K562 (cell line): ENCODE results near the gene PDZD2. TPM values are rescaled to one million over a fixed set of nuclear protein-coding genes. Genes with fewer than 3 reads are reported as not detected.

Source experiments
- ATAC-seq: fragments of 200-7000 bp; cut with Tn5 transposase; 3 replicates; pipeline ENCODE4 v1.9.1; 2020; ENCODE audit warnings: moderate library complexity
- BruUV-seq: library from RNA; stranded (reverse); fragments of 400-500 nt; replicated peaks from 2 replicates; lab custom pipeline; 2021; lab: Mats Ljungman, UMichigan
- CTCF ChIA-PET: fragments of 300-600 bp; formaldehyde crosslinking; extraction: SDS; loops from one replicate; lab custom pipeline; 2021; ENCODE audit warnings: low intra/inter-chr PET ratio; lab: Yijun Ruan, JAX
- POLR2A ChIA-PET: fragments of 300-600, 350-650 bp; sonication (Branson Sonifier 250); formaldehyde crosslinking; extraction: SDS; loops from one replicate; lab custom pipeline; 2021; ENCODE audit warnings: antibody characterized with exemption, inconsistent platforms; lab: Yijun Ruan, JAX
- DNase-seq, 4 experiments: peaks; one replicate each; pipeline versions ENCODE4 v3.0.0 to v3.0.0-alpha.2; 2011 to 2018; ENCODE audit warnings: low spot score in 3 of 4, mixed read lengths in 3 of 4; ENCODE audit errors: extremely low read depth in 1 of 4
- FAIRE-seq: peaks from 2 replicates; lab custom pipeline; 2011; peaks lifted over from hg19 to GRCh38; lab: Jason Lieb, UNC
- H2AFZ ChIP-seq: 2 replicates; pipeline ENCODE4 v1.6.0; 2011; ENCODE audit warnings: low read depth, low read length, control low read depth, inconsistent platforms
- H3K27ac ChIP-seq: fragments of 200-600 bp; 3 replicates; pipeline ENCODE4 v1.8.0; 2011; ENCODE audit warnings: low read depth, mild to moderate bottlenecking, control low read depth, inconsistent platforms, low read length, moderate library complexity, mixed read lengths; ENCODE audit errors: extremely low read depth
- H3K27me3 ChIP-seq, 2 experiments: fragments of 300-600 bp in 1 of 2; 2 replicates in 1 of 2; 3 replicates in 1 of 2; pipeline versions ENCODE4 v1.6.0 to v1.8.0; 2011; ENCODE audit warnings: inconsistent platforms in 2 of 2, low read length in 2 of 2, mild to moderate bottlenecking in 1 of 2, mixed read lengths in 1 of 2, moderate library complexity in 1 of 2; ENCODE audit not compliant: control insufficient read depth in 2 of 2, insufficient read depth in 2 of 2
- H3K36me3 ChIP-seq: fragments of 300-600 bp; 3 replicates; pipeline ENCODE4 v1.8.0; 2011; ENCODE audit warnings: mild to moderate bottlenecking, low read length, inconsistent platforms; ENCODE audit not compliant: control insufficient read depth, insufficient read depth
- H3K4me1 ChIP-seq, 2 experiments: fragments of 200-600 bp in 1 of 2; replicated peaks in 1 of 2; 2 replicates in 1 of 2; 3 replicates in 1 of 2; pipeline versions ENCODE4 v1.5.1 to v1.8.0; 2011; ENCODE audit warnings: inconsistent platforms in 2 of 2, low read length in 2 of 2, mild to moderate bottlenecking in 1 of 2, mixed read lengths in 1 of 2, moderate library complexity in 1 of 2; ENCODE audit not compliant: control insufficient read depth in 2 of 2, insufficient read depth in 2 of 2
- H3K4me2 ChIP-seq: 2 replicates; pipeline ENCODE4 v1.6.1; 2011; ENCODE audit warnings: low read length, control low read depth, inconsistent platforms, mixed read lengths; ENCODE audit not compliant: insufficient read depth
- H3K4me3 ChIP-seq: fragments of 200-600 bp; sonication (generic), shearing (Covaris generic); 2 replicates; pipeline ENCODE4 v1.5.1; 2016; ENCODE audit warnings: control low read depth, inconsistent platforms
- H3K79me2 ChIP-seq: fragments of 200-600 bp; 3 replicates; pipeline ENCODE4 v1.8.0; 2011; ENCODE audit warnings: low read length, inconsistent platforms; ENCODE audit not compliant: control insufficient read depth, insufficient read depth
- H3K9ac ChIP-seq, 2 experiments: 2 replicates each; pipeline versions ENCODE4 v1.6.0 to v1.6.1; 2011; ENCODE audit warnings: low read depth in 2 of 2, low read length in 2 of 2, control low read depth in 1 of 2, inconsistent platforms in 1 of 2, mild to moderate bottlenecking in 1 of 2, mixed read lengths in 1 of 2; ENCODE audit not compliant: insufficient read depth in 1 of 2
- H3K9me1 ChIP-seq: one replicate; pipeline ENCODE4 v1.6.0; 2011; ENCODE audit warnings: inconsistent platforms, mild to moderate bottlenecking, low read length, moderate library complexity; ENCODE audit not compliant: control insufficient read depth, insufficient read depth
- H3K9me3 ChIP-seq: replicated peaks from 2 replicates; pipeline ENCODE4 v1.5.1; 2011; ENCODE audit warnings: low read depth, low read length, inconsistent platforms; ENCODE audit not compliant: control insufficient read depth, insufficient read depth
- H4K20me1 ChIP-seq: replicated peaks from 2 replicates; pipeline ENCODE4 v1.6.1; 2011; ENCODE audit warnings: low read length, inconsistent platforms, mixed read lengths; ENCODE audit not compliant: control insufficient read depth, insufficient read depth
- ATF1 ChIP-seq, 2 experiments: fragments of 450-650 bp in 1 of 2; IDR thresholded peaks; 2 replicates each; pipeline ENCODE4 v1.6.1; 2016; ENCODE audit warnings: missing compliant biosample characterization in 1 of 2, missing genetic modification characterization in 1 of 2
- ILF3 ChIP-seq: fragments of 450-650 bp; IDR thresholded peaks from 2 replicates; pipeline ENCODE4 v1.6.1; 2018; ENCODE audit warnings: antibody characterized with exemption, mild to moderate bottlenecking, moderate library complexity, borderline replicate concordance
- NRF1 ChIP-seq, 2 experiments: fragments of 450-650 bp; IDR thresholded peaks in 1 of 2; conservative IDR thresholded peaks in 1 of 2; 2 replicates each; pipeline ENCODE4 v1.6.1; 2014; ENCODE audit warnings: mild to moderate bottlenecking in 2 of 2
- ZBTB17 ChIP-seq: fragments of 450-650 bp; formaldehyde crosslinking; IDR thresholded peaks from 2 replicates; pipeline ENCODE4 v1.4.0; 2020; ENCODE audit warnings: mild to moderate bottlenecking
- ZSCAN29 ChIP-seq: fragments of 450-650 bp; IDR thresholded peaks from 2 replicates; pipeline ENCODE4 v1.6.1; 2017
- WGBS: fragments of 100-300 bp; shearing (Covaris generic); methylation state at CpG from one replicate; pipeline ENCODE4 v1.1.6; 2016; ENCODE audit warnings: low coverage, mixed read lengths; ENCODE audit not compliant: insufficient coverage; ENCODE audit errors: missing lambda C conversion rate; 5-methylcytosine and 5-hydroxymethylcytosine counted together
- in situ Hi-C: fragments of 300-500 bp; cut with MboI; formaldehyde crosslinking; loops from 4 replicates; pipeline ENCODE4 v1.15.0; 2018; ENCODE audit warnings: inconsistent platforms, mixed read lengths
- intact Hi-C: fragments of 100-400 bp; cut with micrococcal nuclease; formaldehyde crosslinking; loops from 2 replicates; pipeline ENCODE4 v1.14.2; 2022
- polyA plus RNA-seq, 8 experiments: library from polyadenylated mRNA; depleted of rRNA in 4 of 8; stranded (reverse) in 5 of 8; unstranded in 3 of 8; fragments of >200 nt; fragmentation: Nextera tagmentation in 2 of 8; fragmentation: Illumina TruSeq in 1 of 8; extraction: Ambion mirVana in 2 of 8; extraction: Trizol in 1 of 8; gene quantifications; 2 replicates each; pipeline versions ENCODE4 v1.2.1 to v1.2.3, GENCODE V29; 2011 to 2014; ENCODE audit warnings: inconsistent platforms in 1 of 8, missing spikeins in 1 of 8
- total RNA-seq, 7 experiments: library from RNA; depleted of rRNA in 6 of 7; stranded (reverse); fragments of >200 nt in 6 of 7; fragmentation: Illumina TruSeq in 2 of 7; extraction: Trizol in 2 of 7; gene quantifications; 2 replicates each; pipeline versions ENCODE4 v1.2.1 to v1.2.3, GENCODE V29; 2011 to 2021; ENCODE audit warnings: low replicate concordance in 1 of 7
- TF ChIP-seq, protein P1 (sequence below): fragments of 250-450 bp; sonication (Bioruptor Pico); IDR thresholded peaks from 2 replicates; pipeline ENCODE4 v1.4.0; 2020
- TF ChIP-seq, protein P2 (sequence below): sonication (generic); formaldehyde crosslinking; IDR thresholded peaks from 2 replicates; pipeline ENCODE4 v1.8.1; 2022; ENCODE audit warnings: missing genetic modification reagents

Gene PDZD2
- total and polyA plus RNA-seq, 9 of the 15 experiments (the other 6 are each of a cell fraction or from before 2014, with no cell fraction given), result 0.02 to 0.08 (median 0.04) TPM; not detected in 6

DNA sequence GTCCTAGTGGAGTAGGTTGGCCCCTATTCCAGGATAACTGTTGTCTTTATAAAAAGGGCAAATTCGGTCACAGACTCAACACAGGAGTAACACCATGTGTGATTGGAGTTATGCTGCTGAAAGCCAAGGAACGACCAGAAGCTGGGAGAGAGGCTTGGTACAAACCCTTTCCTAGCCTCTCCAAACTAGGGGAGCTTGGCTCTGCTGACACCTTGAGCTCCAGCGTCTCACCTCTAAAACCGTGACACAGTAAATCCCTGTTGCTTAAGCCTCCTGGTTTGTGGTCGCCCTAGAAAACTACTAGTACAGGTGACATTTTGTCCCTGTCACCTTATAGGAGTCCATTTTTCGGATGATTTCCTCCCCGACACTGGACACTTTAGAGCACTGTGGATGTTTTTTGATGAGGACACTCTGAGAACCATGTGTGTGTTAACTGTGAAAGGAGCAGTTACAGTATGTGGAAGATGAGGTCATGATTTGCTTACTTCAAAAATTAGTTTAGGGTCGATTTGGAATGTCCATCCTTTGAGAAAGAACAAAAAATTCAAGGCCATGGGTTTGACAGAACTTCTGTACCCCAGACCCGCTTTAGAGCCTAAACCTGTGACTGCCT lies 167.0 kb downstream of the PDZD2 start:
- Histone ChIP-seq H3K27me3 (peaks cover 7 to 25% of the 10 kb centered on the region in 2 experiments; a peak in 3 of 5 replicates), H3K79me2 (no peaks in the 10 kb centered on the region), H3K36me3 (no peaks in the 10 kb centered on the region), H2AFZ (no peak overlapping the region), H3K9me1 (no peaks in the 10 kb centered on the region), H3K9ac (no peak overlapping the region), H3K9me3 (no peaks in the 10 kb centered on the region), H4K20me1 (no peaks in the 10 kb centered on the region), H3K4me1 (no peaks in the 10 kb centered on the region), H3K4me3 (no peak overlapping the region), H3K27ac (no peak overlapping the region), H3K4me2 (no peak overlapping the region)
- 0% methylated on average over 9 of the region's 9 CpGs for WGBS
- no peak for DNase-seq
- intact Hi-C loops (no loop called here), in situ Hi-C loops (no loop called here)
- no TSS peak for BruUV-seq
- POLR2A ChIA-PET, result no interaction called here
- no peak for ATAC-seq
- TF ChIP-seq ZSCAN29, result no peak
- no peak for TF ChIP-seq NRF1 (conservative IDR thresholded peaks at IDR 0.05 in 1 of 2, IDR thresholded peaks at IDR 0.05 in 1 of 2)
- TF ChIP-seq, protein P1, sequence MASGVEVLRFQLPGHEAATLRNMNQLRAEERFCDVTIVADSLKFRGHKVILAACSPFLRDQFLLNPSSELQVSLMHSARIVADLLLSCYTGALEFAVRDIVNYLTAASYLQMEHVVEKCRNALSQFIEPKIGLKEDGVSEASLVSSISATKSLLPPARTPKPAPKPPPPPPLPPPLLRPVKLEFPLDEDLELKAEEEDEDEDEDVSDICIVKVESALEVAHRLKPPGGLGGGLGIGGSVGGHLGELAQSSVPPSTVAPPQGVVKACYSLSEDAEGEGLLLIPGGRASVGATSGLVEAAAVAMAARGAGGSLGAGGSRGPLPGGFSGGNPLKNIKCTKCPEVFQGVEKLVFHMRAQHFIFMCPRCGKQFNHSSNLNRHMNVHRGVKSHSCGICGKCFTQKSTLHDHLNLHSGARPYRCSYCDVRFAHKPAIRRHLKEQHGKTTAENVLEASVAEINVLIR (CRISPR knock-in tag), result no peak
- TF ChIP-seq ATF1 (CRISPR knock-in tag; IDR thresholded peaks at IDR 0.05), result no peak
- TF ChIP-seq ATF1 (tag; IDR thresholded peaks at IDR 0.05), result no peak
- TF ChIP-seq ILF3, result no peak
- TF ChIP-seq ZBTB17 (CRISPR knock-in tag), result no peak
- TF ChIP-seq, protein P2, sequence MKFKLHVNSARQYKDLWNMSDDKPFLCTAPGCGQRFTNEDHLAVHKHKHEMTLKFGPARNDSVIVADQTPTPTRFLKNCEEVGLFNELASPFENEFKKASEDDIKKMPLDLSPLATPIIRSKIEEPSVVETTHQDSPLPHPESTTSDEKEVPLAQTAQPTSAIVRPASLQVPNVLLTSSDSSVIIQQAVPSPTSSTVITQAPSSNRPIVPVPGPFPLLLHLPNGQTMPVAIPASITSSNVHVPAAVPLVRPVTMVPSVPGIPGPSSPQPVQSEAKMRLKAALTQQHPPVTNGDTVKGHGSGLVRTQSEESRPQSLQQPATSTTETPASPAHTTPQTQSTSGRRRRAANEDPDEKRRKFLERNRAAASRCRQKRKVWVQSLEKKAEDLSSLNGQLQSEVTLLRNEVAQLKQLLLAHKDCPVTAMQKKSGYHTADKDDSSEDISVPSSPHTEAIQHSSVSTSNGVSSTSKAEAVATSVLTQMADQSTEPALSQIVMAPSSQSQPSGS (CRISPR knock-in tag), result no peak
- CTCF ChIA-PET, result no interaction called here
- no peak for FAIRE-seq
